NCI-H345 treated with DMSO at 0.1 percent for 48 hours (cell line): ENCODE measurements around the gene YTHDC2.

Experiments used
- DNase-seq: peaks from one replicate; lab custom pipeline; 2025; ENCODE audit not compliant: unreplicated experiment; lab: John Stamatoyannopoulos, UW

YTHDC2 gene

GRCh38 chr5:113513384-113514288 lies at the start of gene YTHDC2:
Gene YTHDC2 (plus strand): TSS chr5:113513694. CDS start chr5:113513896, 202 bp downstream.
- peak; percentile 48 for DNase-seq

- DNase-seq = no peak
Measured at GRCh38 chr5:113474100-113474728, 39.3 kb upstream of the YTHDC2 start.

- DNase-seq = no peak
Measured at GRCh38 chr5:113478691-113479090, 34.8 kb upstream of the YTHDC2 start.

GRCh38 chr5:113480243-113480642 lies 33.3 kb upstream of the YTHDC2 start:
- no peak for DNase-seq

DNA sequence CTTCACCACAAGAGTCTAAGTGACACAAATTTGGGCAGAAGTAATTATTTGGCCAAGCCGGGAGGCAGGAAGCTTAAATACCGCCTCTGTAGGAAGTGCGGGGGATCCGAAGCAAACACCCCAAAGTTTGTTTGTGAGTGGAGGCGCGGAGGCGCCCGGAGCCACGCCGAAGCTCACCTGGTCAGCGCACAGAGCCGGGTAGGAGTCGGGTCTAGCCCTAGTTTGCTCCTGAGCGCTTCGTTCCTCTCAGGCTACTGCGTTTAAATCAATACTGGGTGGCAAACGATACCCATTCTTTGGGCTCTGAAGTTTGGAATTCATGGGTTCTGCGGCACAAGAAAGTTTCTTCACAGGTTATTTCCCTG lies 26.1 kb upstream of the YTHDC2 start:
- no peak for DNase-seq

- DNase-seq = peak; percentile 21
Measured at GRCh38 chr5:113487781-113488644, 25.5 kb upstream of the YTHDC2 start, which contains the start of gene MCC. Gene MCC (minus strand): TSS chr5:113488453.

DNA sequence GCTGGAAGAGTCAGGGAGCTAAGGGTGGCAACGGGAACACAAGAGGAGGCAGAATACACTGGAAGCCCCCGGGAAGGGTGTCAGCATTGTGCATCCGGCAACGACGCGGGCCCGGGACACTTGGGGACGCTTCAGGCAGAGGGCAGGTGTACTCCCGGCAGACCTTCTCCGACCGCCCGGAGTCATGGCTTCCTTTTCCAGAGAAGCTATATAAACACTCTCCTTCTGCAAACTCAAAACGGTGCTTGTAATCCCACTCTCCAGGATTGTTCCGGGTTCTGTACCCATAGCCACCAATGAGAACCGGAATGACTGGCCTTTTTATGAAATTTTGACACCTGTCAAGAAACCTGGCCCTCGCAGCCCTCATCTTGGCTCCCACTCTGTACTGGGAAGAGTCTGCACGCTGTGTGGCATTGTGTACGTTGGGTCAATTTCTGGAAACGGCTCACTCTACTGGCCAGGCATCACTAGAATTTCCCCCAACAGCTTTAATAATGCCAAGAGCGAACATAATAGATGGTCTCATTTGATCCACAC lies 24.8 kb upstream of the YTHDC2 start:
- DNase-seq = no peak

DNA sequence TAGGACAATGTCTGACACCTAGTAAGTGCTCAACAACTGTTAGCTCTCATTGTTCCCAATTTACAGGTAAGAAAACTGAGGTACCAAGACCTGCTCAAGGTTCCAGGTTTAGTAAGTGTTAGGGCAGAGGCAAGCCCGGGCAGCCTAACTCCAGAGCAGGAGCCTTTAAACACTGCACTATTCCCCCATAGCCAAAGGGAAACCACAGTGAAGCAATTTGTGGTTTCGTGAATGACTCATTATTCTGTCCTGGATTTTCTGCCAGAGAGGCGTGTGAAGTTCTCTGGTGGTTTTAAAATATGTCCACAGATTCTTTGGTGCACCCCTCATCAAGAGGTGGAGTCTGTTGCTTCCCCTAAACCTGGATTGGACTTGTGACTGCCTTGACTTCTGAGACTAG lies 24.2 kb upstream of the YTHDC2 start:
- DNase-seq = no peak

GRCh38 chr5:113490317-113490716 lies 23.2 kb upstream of the YTHDC2 start:
- DNase-seq = no peak

DNA sequence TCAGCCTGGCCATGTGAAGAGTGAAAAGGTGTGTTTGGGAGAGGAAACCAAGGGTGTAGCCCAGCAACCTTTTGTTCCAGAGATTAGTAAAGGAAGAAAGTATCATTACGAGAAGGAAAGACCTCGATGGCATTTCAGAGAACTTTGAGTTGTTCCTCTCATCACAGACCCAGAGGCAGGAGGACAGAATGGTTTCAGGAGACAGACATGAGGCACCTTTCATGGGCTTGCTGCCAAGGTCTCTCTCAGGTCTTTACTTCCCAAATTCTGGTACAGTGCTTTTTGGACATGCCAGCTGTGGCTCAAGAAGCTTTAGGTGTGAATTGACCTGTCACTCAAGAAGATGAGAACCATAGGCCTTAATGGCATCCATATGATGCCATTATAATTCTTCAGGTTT lies 22.5 kb upstream of the YTHDC2 start:
- no peak for DNase-seq

- DNase-seq = no peak
Measured at GRCh38 chr5:113493446-113493845, 20.0 kb upstream of the YTHDC2 start.

- no peak for DNase-seq
Measured at GRCh38 chr5:113495422-113495841, 18.1 kb upstream of the YTHDC2 start.

DNA sequence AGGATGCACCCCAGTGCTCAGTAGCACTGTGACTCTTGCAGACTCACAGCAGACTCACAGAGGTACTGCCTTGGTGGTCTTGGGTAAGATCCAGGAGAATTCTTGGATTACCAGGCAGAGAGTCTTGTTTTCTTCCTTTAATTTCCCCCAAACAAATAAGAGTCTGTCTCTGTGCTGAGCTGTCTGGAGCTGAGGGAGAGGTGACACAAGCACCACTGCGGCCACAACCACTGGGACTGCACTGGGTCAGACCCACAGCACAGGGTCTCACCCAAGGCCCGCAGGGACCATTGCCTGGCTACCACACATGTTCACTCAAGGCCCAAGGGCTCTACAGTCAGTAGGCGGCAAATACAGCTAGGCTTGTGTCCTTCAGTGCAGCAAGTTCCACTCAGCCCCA lies 11.4 kb upstream of the YTHDC2 start:
- DNase-seq = no peak

- DNase-seq = no peak
Measured at GRCh38 chr5:113503146-113503545, 10.3 kb upstream of the YTHDC2 start.

- DNase-seq = no peak
Measured at GRCh38 chr5:113505181-113505580, 8.3 kb upstream of the YTHDC2 start.

- no peak for DNase-seq
Measured at GRCh38 chr5:113507601-113508000, 5.9 kb upstream of the YTHDC2 start.

DNA sequence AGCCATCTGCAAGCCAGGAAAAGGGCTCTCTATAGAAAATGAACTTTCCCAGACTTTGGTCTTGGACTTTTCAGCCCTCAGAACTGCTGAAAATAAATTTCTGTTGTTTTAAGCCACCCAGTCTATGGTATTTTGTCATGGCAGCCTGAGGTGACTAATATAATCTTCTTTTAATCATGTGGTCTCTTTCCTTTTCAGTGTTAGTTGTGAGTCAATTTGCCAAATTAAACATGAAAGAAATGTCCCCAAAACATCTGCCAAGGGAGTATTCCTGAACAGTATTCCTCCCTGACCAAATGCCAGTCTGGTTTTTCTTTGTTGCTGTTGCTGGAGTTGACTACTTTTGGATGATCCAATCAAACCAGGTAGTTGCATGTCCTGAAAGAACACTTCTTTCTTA lies 4.7 kb upstream of the YTHDC2 start:
- DNase-seq = no peak

- no peak for DNase-seq
Measured at GRCh38 chr5:113510836-113511451, 2.5 kb upstream of the YTHDC2 start.

DNA sequence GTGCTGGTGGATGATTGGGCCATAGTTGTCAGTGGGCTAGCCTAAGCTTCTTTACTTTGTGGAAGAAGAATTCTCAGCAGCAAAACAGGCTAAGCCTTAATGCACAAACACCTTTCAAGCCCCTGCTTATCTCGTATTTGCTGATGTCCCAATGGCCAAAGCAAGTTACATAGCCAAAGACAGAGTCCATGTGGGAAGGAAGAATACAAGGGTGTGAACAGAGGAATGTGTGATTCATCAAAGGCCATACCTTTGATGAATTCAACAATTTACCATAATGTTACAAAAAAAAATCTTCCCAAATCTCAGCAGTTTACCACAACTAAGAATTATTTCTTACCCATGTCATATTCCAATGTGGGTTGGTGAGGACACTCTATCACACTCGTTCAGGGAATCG lies 1.2 kb upstream of the YTHDC2 start:
- no peak for DNase-seq

DNA sequence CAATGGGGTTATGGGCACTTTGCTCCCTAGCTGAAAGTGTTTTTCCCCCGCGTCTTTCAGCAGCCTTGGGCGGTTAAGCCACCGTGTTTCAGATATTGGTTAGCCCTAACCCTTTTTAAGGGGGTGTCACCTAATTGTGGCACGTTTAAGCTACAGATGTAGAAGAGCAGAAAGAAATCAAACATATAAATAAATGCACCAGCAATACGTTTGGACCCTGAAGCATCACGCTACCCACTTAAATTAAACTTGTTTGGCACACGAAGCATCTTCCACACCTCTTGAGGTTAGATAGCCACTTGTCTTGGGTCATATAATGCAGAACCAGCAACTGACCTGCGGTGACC lies 768 bp downstream of the YTHDC2 start:
- no peak for DNase-seq

DNA sequence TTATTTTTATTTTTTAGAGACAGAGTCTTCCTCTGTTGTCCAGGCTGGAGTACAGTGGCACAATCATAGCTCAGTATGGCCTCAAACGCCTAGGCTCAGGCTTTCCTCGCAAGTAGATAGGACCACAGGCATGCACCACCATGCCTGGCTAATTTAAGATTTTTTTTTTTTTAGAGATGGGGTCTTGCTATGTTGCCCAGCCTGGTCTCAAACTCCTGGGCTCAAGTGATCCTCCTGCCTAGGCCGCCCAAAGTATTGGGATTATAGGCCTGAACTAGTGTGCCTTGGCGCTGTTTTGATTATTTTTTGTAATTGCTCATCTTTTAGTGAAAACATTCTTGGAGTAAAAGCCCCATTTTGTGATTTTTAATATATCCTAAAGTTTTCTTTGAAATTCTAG lies 5.4 kb downstream of the YTHDC2 start:
- DNase-seq = no peak
